ENCODE measurements around the gene THYN1. TPM values are rescaled to one million over a fixed set of nuclear protein-coding genes. Genes with fewer than 3 reads are reported as not detected.

Gene THYN1
- total RNA-seq, 1 donor from 2014 or later, result 31.3 TPM

DNA sequence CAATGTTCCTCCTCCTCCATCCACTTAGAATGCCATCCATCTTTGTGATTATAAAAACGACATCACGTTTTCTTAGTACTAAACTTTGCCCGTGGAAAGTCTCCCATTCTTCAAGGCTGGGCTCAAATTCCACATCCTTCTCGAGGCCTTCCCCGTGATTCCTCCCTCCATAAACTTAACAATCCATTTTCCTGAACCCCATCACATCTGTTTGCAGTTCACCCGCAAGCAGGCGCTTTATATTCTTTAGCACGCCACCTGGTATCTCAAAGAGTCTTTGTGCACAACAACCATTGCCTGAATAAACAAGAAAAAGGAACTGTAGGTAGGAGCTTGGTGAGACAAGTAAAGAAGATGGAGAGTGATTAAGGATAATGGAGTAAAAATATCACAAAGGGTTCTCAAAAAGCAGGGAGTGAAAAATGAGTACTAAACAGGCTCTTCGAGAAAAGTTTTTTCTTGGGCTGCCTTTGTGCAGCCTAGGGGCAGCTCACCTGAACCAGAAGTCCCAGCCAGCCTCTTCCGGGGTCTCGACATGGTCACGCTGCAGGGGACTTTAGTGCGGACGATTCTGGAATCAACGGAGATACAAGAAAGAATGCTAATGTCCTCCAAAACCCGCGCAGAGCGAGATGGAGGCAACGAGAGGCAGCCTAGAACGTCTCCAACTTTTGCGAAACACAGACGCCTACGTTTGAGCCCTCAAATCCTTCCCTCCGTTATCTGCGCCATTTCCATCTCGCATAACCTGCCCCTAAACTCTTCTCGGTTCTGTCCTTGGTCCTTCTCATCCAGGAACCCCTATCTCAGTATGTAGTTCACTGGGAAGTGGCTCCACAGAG is 585 bp downstream of the THYN1 start:
- Histone ChIP-seq H3K27ac (ENCODE audit: low read depth, low read length) (peak overlapping the region; percentile 10), H3K27me3 (ENCODE audit: control insufficient read depth in 3 of 3, insufficient read depth in 3 of 3, low read length in 3 of 3) (no peaks in the 10 kb centered on the region), H3K9me3 (ENCODE audit: control insufficient read depth in 3 of 3, low read length in 3 of 3) (no peaks in the 10 kb centered on the region), H3K4me1 (ENCODE audit: control insufficient read depth in 3 of 3, insufficient read depth in 3 of 3, low read length in 3 of 3) (peaks cover 14 to 20% (median 18%) of the 10 kb centered on the region in 3 donors), H3K4me3 (ENCODE audit: low read length in 3 of 3) (peak overlapping the region; percentile 79 to 96 (median 85)), H3K9ac (ENCODE audit: low read depth in 1 of 3, low read length in 3 of 3) (peak overlapping the region; percentile 67 to 87 (median 78)), H3K36me3 (ENCODE audit: control insufficient read depth in 3 of 3, insufficient read depth in 3 of 3, low read length in 3 of 3) (peaks cover 18 to 42% (median 39%) of the 10 kb centered on the region in 3 donors)

DNA sequence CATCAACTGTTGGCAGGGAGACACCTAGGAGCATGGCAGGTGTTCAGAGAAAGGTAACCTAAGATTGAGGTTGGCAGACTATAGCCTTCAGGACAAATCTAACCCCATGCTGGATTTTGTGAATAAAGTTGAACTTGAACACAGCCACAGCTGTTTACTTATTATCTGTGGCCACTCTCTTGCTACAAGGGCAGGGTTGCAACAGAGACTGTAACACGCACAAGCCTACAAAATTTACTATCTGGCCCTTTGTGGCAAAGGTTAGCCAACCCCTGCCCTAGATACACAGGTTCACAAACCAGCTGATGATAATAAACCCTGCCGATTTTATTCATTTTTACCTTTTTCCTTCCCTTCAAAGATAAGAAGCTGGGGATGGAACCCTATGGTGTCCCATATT is 2.5 kb downstream of the THYN1 start:
- Histone ChIP-seq H3K27ac (ENCODE audit: low read depth, low read length) (no peak overlapping the region), H3K27me3 (ENCODE audit: control insufficient read depth in 3 of 3, insufficient read depth in 3 of 3, low read length in 3 of 3) (no peaks in the 10 kb centered on the region), H3K4me1 (ENCODE audit: control insufficient read depth in 3 of 3, insufficient read depth in 3 of 3, low read length in 3 of 3) (peaks cover 14 to 20% (median 18%) of the 10 kb centered on the region in 3 donors), H3K4me3 (ENCODE audit: low read length in 3 of 3) (no peak overlapping the region), H3K9me3 (ENCODE audit: control insufficient read depth in 3 of 3, low read length in 3 of 3) (no peaks in the 10 kb centered on the region), H3K36me3 (ENCODE audit: control insufficient read depth in 3 of 3, insufficient read depth in 3 of 3, low read length in 3 of 3) (peaks cover 36 to 54% (median 51%) of the 10 kb centered on the region in 3 donors), H3K9ac (ENCODE audit: low read depth in 1 of 3, low read length in 3 of 3) (no peak overlapping the region)

DNA sequence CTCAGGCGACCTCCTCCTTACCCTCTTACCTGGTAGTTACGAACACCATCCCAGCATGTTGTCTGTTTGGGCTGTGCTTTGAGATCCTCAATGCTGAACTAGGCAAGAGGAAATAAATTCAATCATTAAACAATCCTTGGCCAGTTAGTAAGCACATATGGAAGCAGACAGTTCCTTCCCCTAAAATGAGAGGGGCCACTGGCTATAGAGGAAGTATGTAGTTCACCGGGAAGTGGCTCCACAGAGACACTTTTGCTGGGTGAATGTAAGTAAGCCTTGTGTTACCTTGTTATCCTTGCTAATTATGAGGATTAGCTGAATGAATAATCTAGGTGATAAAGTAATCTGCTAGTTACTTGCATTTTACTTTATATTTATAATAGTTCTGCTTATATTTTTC is 2.9 kb downstream of the THYN1 start:
- H3K9me3 ChIP-seq (ENCODE audit: control insufficient read depth in 3 of 3, low read length in 3 of 3), result no peaks in the 10 kb centered on the region
- H3K27me3 ChIP-seq (ENCODE audit: control insufficient read depth in 3 of 3, insufficient read depth in 3 of 3, low read length in 3 of 3), result no peaks in the 10 kb centered on the region
- peaks cover 14 to 20% (median 18%) of the 10 kb centered on the region in 3 donors for H3K4me1 ChIP-seq (ENCODE audit: control insufficient read depth in 3 of 3, insufficient read depth in 3 of 3, low read length in 3 of 3)
- no peak overlapping the region for H3K9ac ChIP-seq (ENCODE audit: low read depth in 1 of 3, low read length in 3 of 3)
- H3K36me3 ChIP-seq (ENCODE audit: control insufficient read depth in 3 of 3, insufficient read depth in 3 of 3, low read length in 3 of 3), result peaks cover 37 to 57% (median 55%) of the 10 kb centered on the region in 3 donors
- no peak overlapping the region for H3K27ac ChIP-seq (ENCODE audit: low read depth, low read length)
- no peak overlapping the region for H3K4me3 ChIP-seq (ENCODE audit: low read length in 3 of 3)

DNA sequence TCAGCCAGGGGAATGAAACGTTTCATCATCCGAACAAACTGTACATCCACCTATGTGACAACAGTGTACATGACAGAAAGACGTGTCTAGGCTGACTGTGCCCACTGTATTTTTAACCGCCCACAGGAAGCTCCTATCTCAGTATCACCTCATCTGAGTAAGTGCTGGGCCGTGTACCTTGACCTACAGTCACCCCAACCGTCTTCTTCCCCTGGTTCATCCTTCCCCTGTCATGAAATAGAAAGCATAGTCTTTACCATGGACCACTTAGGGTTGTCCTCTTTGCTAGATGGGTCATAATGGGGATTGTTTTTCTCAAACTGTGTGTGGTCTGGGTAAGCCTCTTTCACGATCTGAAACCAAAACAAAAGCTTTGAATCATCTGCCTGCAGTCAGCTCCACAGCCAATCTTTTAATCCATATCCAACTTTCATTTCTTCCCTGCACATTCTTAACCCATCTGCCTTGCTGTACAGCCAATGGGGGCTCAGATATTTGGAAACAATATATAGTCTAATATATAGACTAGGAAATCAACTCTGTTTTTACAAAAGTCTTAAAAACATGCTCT is 4.2 kb downstream of the THYN1 start:
- Histone ChIP-seq H3K36me3 (ENCODE audit: control insufficient read depth in 3 of 3, insufficient read depth in 3 of 3, low read length in 3 of 3) (peaks cover 50 to 69% (median 67%) of the 10 kb centered on the region in 3 donors), H3K4me1 (ENCODE audit: control insufficient read depth in 3 of 3, insufficient read depth in 3 of 3, low read length in 3 of 3) (peaks cover 8 to 13% (median 10%) of the 10 kb centered on the region in 3 donors), H3K9ac (ENCODE audit: low read depth in 1 of 3, low read length in 3 of 3) (no peak overlapping the region), H3K27me3 (ENCODE audit: control insufficient read depth in 3 of 3, insufficient read depth in 3 of 3, low read length in 3 of 3) (no peaks in the 10 kb centered on the region), H3K27ac (ENCODE audit: low read depth, low read length) (no peak overlapping the region), H3K9me3 (ENCODE audit: control insufficient read depth in 3 of 3, low read length in 3 of 3) (no peaks in the 10 kb centered on the region), H3K4me3 (ENCODE audit: low read length in 3 of 3) (no peak overlapping the region)

DNA sequence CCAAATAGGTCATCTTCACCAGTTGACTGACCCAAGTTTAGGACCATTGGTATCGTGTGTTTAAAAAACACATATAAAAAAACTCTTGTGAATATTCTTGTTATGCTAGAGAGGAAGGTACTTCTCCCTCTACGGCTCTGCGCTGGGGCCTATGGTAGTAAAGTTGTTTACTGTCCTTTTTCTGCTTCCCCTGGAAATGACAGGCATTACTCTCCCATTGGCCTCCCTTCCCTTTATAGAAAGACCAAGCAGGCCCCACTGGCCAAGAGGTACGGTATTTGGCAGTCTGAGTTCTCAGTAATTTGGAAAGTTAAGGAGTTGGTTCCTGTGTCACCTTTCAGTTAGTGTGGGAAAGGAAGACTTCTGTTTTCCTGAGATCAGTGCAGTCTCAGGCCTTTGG is 6.5 kb downstream of the THYN1 start:
- H3K4me3 ChIP-seq (ENCODE audit: low read length in 3 of 3), result no peak overlapping the region
- H3K27ac ChIP-seq (ENCODE audit: low read depth, low read length), result no peak overlapping the region
- H3K9me3 ChIP-seq (ENCODE audit: control insufficient read depth in 3 of 3, low read length in 3 of 3), result no peaks in the 10 kb centered on the region
- peaks cover 69 to 92% (median 90%) of the 10 kb centered on the region in 3 donors for H3K36me3 ChIP-seq (ENCODE audit: control insufficient read depth in 3 of 3, insufficient read depth in 3 of 3, low read length in 3 of 3)
- H3K27me3 ChIP-seq (ENCODE audit: control insufficient read depth in 3 of 3, insufficient read depth in 3 of 3, low read length in 3 of 3), result no peaks in the 10 kb centered on the region
- H3K4me1 ChIP-seq (ENCODE audit: control insufficient read depth in 3 of 3, insufficient read depth in 3 of 3, low read length in 3 of 3), result peaks cover 0 to 3% (median 0%) of the 10 kb centered on the region in 3 donors
- no peak overlapping the region for H3K9ac ChIP-seq (ENCODE audit: low read depth in 1 of 3, low read length in 3 of 3)

DNA sequence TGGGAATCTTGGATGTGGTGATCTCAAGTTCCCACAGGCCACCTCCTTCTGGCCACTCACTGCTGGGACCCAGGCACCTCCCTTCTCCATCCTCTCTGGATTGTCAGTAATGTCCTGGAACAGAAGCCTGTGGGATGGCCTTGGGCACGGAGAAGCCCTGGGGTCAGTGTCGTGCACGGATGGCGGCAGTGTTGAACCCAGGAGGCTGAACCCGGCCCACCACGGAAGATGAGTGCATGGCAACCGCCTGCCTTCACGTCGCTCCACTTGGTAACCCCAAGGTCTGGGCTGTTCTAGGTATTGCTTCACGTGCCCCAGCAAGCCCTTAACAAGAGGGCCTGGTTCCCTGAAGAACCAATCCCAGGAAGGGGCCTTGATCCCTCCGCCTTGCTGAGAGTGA is 7.1 kb downstream of the THYN1 start:
- H3K27me3 ChIP-seq (ENCODE audit: control insufficient read depth in 3 of 3, insufficient read depth in 3 of 3, low read length in 3 of 3), result no peaks in the 10 kb centered on the region
- peaks cover 75 to 96% (median 94%) of the 10 kb centered on the region in 3 donors for H3K36me3 ChIP-seq (ENCODE audit: control insufficient read depth in 3 of 3, insufficient read depth in 3 of 3, low read length in 3 of 3)

DNA sequence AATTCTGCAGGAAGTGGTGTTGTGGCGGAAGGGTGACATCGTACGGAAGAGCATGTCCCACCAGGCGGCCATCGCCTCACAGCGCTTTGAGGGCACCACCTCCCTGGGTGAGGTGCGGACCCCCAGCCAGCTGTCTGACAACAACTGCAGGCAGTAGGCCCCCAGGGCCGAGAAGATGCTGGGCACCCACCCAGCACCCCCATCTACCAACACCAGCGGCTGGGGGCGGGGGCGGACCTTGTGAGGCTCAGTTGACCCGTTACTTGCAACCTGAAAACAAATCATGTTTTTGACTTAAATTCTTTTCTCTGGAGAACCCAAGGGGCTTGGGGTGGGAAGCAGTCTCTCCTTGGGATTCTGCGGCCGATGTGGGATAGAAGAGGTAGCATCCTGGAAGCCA is 7.7 kb downstream of the THYN1 start:
- Histone ChIP-seq H3K27ac (ENCODE audit: low read depth, low read length) (no peak overlapping the region), H3K9ac (ENCODE audit: low read depth in 1 of 3, low read length in 3 of 3) (no peak overlapping the region), H3K9me3 (ENCODE audit: control insufficient read depth in 3 of 3, low read length in 3 of 3) (no peaks in the 10 kb centered on the region), H3K4me3 (ENCODE audit: low read length in 3 of 3) (no peak overlapping the region), H3K36me3 (ENCODE audit: control insufficient read depth in 3 of 3, insufficient read depth in 3 of 3, low read length in 3 of 3) (peaks cover 79 to 93% (median 93%) of the 10 kb centered on the region in 3 donors), H3K27me3 (ENCODE audit: control insufficient read depth in 3 of 3, insufficient read depth in 3 of 3, low read length in 3 of 3) (no peaks in the 10 kb centered on the region), H3K4me1 (ENCODE audit: control insufficient read depth in 3 of 3, insufficient read depth in 3 of 3, low read length in 3 of 3) (no peaks in the 10 kb centered on the region)

More for the DNA sequence above, 7.1 kb downstream of the THYN1 start:
- Histone ChIP-seq H3K4me1 (ENCODE audit: control insufficient read depth in 3 of 3, insufficient read depth in 3 of 3, low read length in 3 of 3) (no peaks in the 10 kb centered on the region), H3K4me3 (ENCODE audit: low read length in 3 of 3) (no peak overlapping the region), H3K9ac (ENCODE audit: low read depth in 1 of 3, low read length in 3 of 3) (no peak overlapping the region), H3K27ac (ENCODE audit: low read depth, low read length) (no peak overlapping the region), H3K9me3 (ENCODE audit: control insufficient read depth in 3 of 3, low read length in 3 of 3) (no peaks in the 10 kb centered on the region)

DNA sequence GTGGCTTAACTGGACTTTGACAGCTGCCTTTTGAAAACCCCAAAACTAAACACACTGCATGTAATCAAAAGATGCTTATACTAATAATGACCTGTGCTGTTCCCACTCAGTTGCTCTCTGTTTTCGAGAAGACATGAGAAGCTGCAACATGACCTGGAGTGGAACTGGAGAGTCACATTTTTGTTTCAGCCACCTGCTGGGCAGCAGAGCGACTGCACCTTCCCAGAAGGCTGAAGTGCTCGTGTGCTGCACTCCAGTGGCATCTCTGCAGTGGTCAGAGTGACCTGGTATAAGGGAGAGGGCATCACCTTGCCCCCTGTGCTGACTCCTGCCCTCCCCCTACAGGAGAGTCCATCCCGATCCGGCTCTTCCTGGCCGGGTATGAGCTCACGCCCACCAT is 8.6 kb downstream of the THYN1 start:
- Histone ChIP-seq H3K9ac (ENCODE audit: low read depth in 1 of 3, low read length in 3 of 3) (no peak overlapping the region), H3K36me3 (ENCODE audit: control insufficient read depth in 3 of 3, insufficient read depth in 3 of 3, low read length in 3 of 3) (peaks cover 78 to 93% (median 91%) of the 10 kb centered on the region in 3 donors), H3K27me3 (ENCODE audit: control insufficient read depth in 3 of 3, insufficient read depth in 3 of 3, low read length in 3 of 3) (no peaks in the 10 kb centered on the region), H3K4me1 (ENCODE audit: control insufficient read depth in 3 of 3, insufficient read depth in 3 of 3, low read length in 3 of 3) (no peaks in the 10 kb centered on the region), H3K27ac (ENCODE audit: low read depth, low read length) (no peak overlapping the region), H3K9me3 (ENCODE audit: control insufficient read depth in 3 of 3, low read length in 3 of 3) (no peaks in the 10 kb centered on the region), H3K4me3 (ENCODE audit: low read length in 3 of 3) (no peak overlapping the region)

DNA sequence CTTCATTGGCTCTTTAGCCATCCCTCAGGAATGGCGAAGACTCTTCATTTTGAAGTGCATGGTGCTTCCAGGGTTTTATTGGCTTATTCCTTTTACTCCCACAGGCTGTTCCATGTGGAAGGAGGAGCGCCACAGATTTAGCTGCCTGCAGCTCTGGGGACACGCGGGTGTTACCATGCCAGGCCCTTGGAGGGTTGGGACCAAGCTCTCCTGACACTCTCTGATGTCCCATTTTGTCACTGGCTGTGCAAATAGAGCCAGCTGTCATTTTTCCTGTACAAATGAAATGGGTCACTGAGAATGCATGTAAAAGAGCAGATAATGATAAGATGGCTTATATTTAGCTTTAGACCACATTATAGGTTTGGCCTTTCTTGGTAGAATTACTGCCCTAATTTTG is 9.2 kb downstream of the THYN1 start:
- no peaks in the 10 kb centered on the region for H3K27me3 ChIP-seq (ENCODE audit: control insufficient read depth in 3 of 3, insufficient read depth in 3 of 3, low read length in 3 of 3)
- H3K4me1 ChIP-seq (ENCODE audit: control insufficient read depth in 3 of 3, insufficient read depth in 3 of 3, low read length in 3 of 3), result no peaks in the 10 kb centered on the region
- H3K4me3 ChIP-seq (ENCODE audit: low read length in 3 of 3), result no peak overlapping the region
- no peak overlapping the region for H3K9ac ChIP-seq (ENCODE audit: low read depth in 1 of 3, low read length in 3 of 3)
- H3K27ac ChIP-seq (ENCODE audit: low read depth, low read length), result no peak overlapping the region
- no peaks in the 10 kb centered on the region for H3K9me3 ChIP-seq (ENCODE audit: control insufficient read depth in 3 of 3, low read length in 3 of 3)
- H3K36me3 ChIP-seq (ENCODE audit: control insufficient read depth in 3 of 3, insufficient read depth in 3 of 3, low read length in 3 of 3), result peaks cover 81 to 95% (median 91%) of the 10 kb centered on the region in 3 donors

DNA sequence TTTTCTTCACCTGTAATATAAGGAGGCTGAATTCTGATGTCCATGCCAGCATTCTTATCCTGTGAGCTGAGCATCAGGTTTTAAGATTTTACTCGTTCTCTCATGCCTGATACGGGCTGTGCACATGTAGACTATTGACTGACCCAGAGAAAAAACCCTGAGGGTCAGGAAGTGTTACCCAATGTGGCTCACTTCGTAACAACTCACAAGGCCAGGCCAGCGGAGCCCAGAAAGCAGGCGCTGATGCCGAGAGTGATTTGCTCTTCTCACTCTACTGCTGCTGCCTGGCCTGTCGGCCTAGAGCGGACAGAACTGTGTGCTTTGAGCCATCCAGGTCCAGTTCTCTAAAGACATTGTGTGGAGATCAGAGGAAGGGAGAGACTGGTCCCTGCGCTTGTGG is 10.8 kb downstream of the THYN1 start:
- no peak overlapping the region for H3K4me3 ChIP-seq (ENCODE audit: low read length in 3 of 3)
- H3K9me3 ChIP-seq (ENCODE audit: control insufficient read depth in 3 of 3, low read length in 3 of 3), result no peaks in the 10 kb centered on the region
- peaks cover 75 to 82% (median 81%) of the 10 kb centered on the region in 3 donors for H3K36me3 ChIP-seq (ENCODE audit: control insufficient read depth in 3 of 3, insufficient read depth in 3 of 3, low read length in 3 of 3)
- no peaks in the 10 kb centered on the region for H3K27me3 ChIP-seq (ENCODE audit: control insufficient read depth in 3 of 3, insufficient read depth in 3 of 3, low read length in 3 of 3)
- H3K9ac ChIP-seq (ENCODE audit: low read depth in 1 of 3, low read length in 3 of 3), result peak overlapping the region in 1 of 3 donors; percentile 11
- H3K27ac ChIP-seq (ENCODE audit: low read depth, low read length), result no peak overlapping the region
- no peaks in the 10 kb centered on the region for H3K4me1 ChIP-seq (ENCODE audit: control insufficient read depth in 3 of 3, insufficient read depth in 3 of 3, low read length in 3 of 3)

All from skeletal muscle tissue (tissue), 4 donors.